Breast epithelium (tissue), 4 donors: ENCODE data around the gene POLR1D. TPM values are rescaled to one million over a fixed set of nuclear protein-coding genes. Genes with fewer than 3 reads are reported as not detected.

Experiments
- DNase-seq, 2 donors: peaks; one replicate each; pipeline ENCODE4 v3.0.0-alpha.2; 2019; ENCODE audit warnings: low spot score in 2 of 2
- H3K27ac ChIP-seq, 2 donors: fragments of 200-600 bp; sonication (generic) in 1 of 2; one replicate each; pipeline ENCODE4 v1.5.1; 2016 to 2019; ENCODE audit warnings: mild to moderate bottlenecking in 1 of 2
- H3K27me3 ChIP-seq, 2 donors: fragments of 200-600 bp; sonication (generic) in 1 of 2; one replicate each; pipeline versions ENCODE4 v1.5.1 to v1.6.0; 2017 to 2019; ENCODE audit warnings: control low read depth in 1 of 2, mild to moderate bottlenecking in 1 of 2
- H3K36me3 ChIP-seq: fragments of 200-600 bp; one replicate; pipeline ENCODE4 v1.5.1; 2019
- H3K4me1 ChIP-seq, 2 donors: fragments of 200-600 bp; sonication (generic); one replicate each; pipeline ENCODE4 v1.5.1; 2016 to 2019; ENCODE audit warnings: control low read depth in 1 of 2
- H3K4me3 ChIP-seq, 3 donors: fragments of 200-600 bp; sonication (generic); 1 replicate in 2 of 3; 2 replicates in 1 of 3; pipeline ENCODE4 v1.5.1; 2016 to 2019; ENCODE audit warnings: mild to moderate bottlenecking in 3 of 3, moderate library complexity in 2 of 3
- H3K9me3 ChIP-seq, 2 donors: fragments of 200-600 bp; sonication (generic) in 1 of 2; one replicate each; pipeline ENCODE4 v1.5.1; 2016 to 2019; ENCODE audit warnings: control low read depth in 1 of 2
- POLR2A ChIP-seq: fragments of 450-650 bp; IDR thresholded peaks from one replicate; pipeline ENCODE4 v1.6.1; 2016; ENCODE audit warnings: antibody characterized with exemption, mild to moderate bottlenecking, moderate library complexity
- POLR2AphosphoS5 ChIP-seq, 3 donors: sonication (generic); formaldehyde crosslinking; IDR thresholded peaks; one replicate each; pipeline ENCODE4 v1.6.1; 2017; ENCODE audit warnings: antibody characterized with exemption in 3 of 3
- intact Hi-C: fragments of 100-400 bp; cut with DNase I; formaldehyde crosslinking; loops from one replicate; pipeline ENCODE4 v1.15.1; 2023; ENCODE audit warnings: low total_unique reads
- total RNA-seq, 3 donors: library from RNA; depleted of rRNA; stranded (reverse); fragments of >200 nt; gene quantifications; one replicate each; pipeline ENCODE4 v1.1.0, GENCODE V29; 2016
- TF ChIP-seq, protein P1 (sequence below), 3 donors: fragments of 450-650 bp; IDR thresholded peaks; one replicate each; pipeline ENCODE4 v1.5.1; 2016 to 2017; ENCODE audit warnings: antibody characterized with exemption in 3 of 3, mild to moderate bottlenecking in 3 of 3, moderate library complexity in 3 of 3

POLR1D gene
- total RNA-seq, 3 donors from 2014 or later: 103 to 130 (median 115) TPM

DNA sequence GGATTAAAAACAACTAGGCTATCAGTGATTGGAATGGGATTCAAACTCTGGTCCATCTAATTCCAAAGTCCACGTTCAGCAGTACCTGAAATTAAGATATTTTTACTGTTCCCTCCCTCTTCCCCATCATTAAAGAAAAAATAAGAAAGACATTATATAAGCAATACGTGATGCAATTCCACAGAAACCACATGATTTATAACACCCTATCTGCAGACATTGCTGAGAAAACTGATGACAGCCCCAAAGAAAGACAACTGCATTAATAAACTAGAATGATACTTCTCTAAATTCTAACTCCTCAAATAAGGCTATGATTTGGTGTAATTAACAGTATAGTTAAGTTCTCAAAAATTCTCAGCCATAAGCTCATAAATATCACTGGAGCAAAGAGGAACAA lies 20.5 kb upstream of the POLR1D start:
- Histone ChIP-seq H3K27ac (no peak overlapping the region), H3K4me1 (no peaks in the 10 kb centered on the region), H3K4me3 (no peak overlapping the region), H3K27me3 (no peaks in the 10 kb centered on the region), H3K9me3 (no peaks in the 10 kb centered on the region), H3K36me3 (no peaks in the 10 kb centered on the region)
- DNase-seq: no peak
- intact Hi-C loops: no loop called here
- TF ChIP-seq POLR2A: no peak
- TF ChIP-seq POLR2AphosphoS5 (IDR thresholded peaks at IDR 0.05): no peak
- TF ChIP-seq, protein P1, sequence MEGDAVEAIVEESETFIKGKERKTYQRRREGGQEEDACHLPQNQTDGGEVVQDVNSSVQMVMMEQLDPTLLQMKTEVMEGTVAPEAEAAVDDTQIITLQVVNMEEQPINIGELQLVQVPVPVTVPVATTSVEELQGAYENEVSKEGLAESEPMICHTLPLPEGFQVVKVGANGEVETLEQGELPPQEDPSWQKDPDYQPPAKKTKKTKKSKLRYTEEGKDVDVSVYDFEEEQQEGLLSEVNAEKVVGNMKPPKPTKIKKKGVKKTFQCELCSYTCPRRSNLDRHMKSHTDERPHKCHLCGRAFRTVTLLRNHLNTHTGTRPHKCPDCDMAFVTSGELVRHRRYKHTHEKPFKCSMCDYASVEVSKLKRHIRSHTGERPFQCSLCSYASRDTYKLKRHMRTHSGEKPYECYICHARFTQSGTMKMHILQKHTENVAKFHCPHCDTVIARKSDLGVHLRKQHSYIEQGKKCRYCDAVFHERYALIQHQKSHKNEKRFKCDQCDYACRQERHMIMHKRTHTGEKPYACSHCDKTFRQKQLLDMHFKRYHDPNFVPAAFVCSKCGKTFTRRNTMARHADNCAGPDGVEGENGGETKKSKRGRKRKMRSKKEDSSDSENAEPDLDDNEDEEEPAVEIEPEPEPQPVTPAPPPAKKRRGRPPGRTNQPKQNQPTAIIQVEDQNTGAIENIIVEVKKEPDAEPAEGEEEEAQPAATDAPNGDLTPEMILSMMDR (IDR thresholded peaks at IDR 0.05): no peak

DNA sequence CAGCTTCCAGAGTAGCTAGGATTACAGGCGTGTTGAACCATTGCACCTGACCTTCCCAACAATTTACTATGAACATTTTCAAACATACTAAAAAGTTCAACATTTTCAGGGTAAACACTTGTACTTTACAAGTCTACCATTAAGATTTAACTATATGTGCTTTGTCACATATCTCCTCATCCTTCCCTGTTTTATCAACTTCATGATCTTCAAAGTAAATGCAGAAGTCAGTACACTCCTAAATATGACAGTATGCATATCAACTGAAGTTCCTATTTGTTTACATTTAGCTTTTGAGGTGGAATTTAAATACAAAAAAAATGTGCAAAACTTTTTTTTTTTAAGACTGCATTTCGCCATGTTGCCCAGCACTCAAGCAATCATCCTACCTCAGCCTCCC lies 19.9 kb upstream of the POLR1D start:
- H3K27me3 ChIP-seq: no peaks in the 10 kb centered on the region
- no peaks in the 10 kb centered on the region for H3K9me3 ChIP-seq
- H3K27ac ChIP-seq: no peak overlapping the region
- no peaks in the 10 kb centered on the region for H3K4me1 ChIP-seq
- intact Hi-C loops: no loop called here
- H3K4me3 ChIP-seq: no peak overlapping the region
- no peaks in the 10 kb centered on the region for H3K36me3 ChIP-seq
- DNase-seq: no peak
- TF ChIP-seq POLR2AphosphoS5 (IDR thresholded peaks at IDR 0.05) (no peak), POLR2A (no peak)
- TF ChIP-seq, protein P1 (IDR thresholded peaks at IDR 0.05): no peak

DNA sequence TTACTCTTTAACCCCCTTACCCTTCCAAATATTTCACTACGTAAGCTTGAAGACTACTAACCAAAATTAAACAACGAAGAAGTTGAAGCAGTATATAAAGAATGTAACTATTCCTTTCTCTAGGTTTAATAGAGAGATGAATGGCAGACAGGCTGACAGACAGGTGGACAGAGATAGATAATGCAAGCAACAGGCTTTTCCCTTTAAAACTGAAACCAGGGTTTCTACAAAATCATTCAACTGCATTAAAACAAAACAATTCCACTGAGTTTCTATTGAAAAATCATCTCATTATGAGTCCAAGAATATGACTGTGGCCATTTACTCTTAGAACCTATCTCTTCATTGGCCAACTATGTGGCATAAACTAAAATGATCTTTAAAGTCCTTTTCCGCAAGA lies 16.6 kb upstream of the POLR1D start:
- Histone ChIP-seq H3K36me3 (no peaks in the 10 kb centered on the region), H3K4me1 (no peaks in the 10 kb centered on the region), H3K9me3 (no peaks in the 10 kb centered on the region), H3K27me3 (no peaks in the 10 kb centered on the region), H3K27ac (no peak overlapping the region), H3K4me3 (no peak overlapping the region)
- intact Hi-C loops: no loop called here
- DNase-seq: no peak
- TF ChIP-seq POLR2AphosphoS5 (IDR thresholded peaks at IDR 0.05): no peak

DNA sequence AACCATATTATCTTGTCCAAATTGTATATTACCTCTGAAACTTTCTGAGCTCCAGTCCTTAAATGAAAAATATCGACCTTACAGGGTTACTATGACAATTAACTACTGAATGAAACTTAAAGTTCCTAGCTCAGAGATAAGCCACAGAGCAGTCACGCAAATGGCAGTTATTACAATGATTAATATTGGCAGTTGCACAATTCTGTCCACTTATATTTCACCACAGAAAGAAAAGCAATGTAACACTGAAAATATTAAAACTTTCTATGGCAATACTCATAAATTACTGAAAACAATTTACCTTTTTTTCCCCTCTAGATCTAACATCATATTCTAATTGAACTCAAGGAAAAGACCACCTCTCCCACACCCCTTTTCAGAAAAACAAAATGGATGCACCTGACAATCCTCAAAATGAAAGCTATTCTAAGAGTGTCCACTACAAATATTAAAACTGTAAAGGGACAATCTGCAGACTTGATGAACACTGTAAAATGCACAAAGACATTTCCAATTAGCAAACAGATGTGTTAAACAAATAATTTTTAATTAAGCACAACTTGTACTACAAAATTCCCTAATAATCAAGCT lies 16.0 kb upstream of the POLR1D start:
- Histone ChIP-seq H3K4me1 (no peaks in the 10 kb centered on the region), H3K27me3 (no peaks in the 10 kb centered on the region), H3K4me3 (no peak overlapping the region), H3K9me3 (no peaks in the 10 kb centered on the region), H3K27ac (no peak overlapping the region), H3K36me3 (no peaks in the 10 kb centered on the region)
- DNase-seq: no peak
- TF ChIP-seq POLR2AphosphoS5 (IDR thresholded peaks at IDR 0.05) (no peak), POLR2A (no peak)
- intact Hi-C loops: no loop called here

DNA sequence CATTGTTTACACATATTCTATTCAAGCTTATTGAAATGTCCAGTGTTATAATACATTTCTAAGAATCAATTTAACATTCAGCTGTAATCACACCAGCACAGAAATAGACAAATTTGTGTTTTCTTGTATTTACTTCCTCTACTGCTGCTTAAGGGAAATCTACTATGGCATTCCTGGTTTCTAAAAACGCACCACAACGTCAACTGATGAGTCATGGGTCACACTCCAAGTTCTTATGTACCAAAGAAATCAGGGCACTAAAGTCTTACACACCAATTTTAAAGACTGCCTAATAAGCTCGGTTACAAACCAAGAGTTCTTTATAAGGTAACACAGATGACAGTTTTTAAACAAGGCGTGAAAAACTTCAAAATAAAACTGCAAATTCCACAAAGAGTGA lies 14.6 kb upstream of the POLR1D start:
- intact Hi-C loops: no loop called here
- Histone ChIP-seq H3K4me3 (no peak overlapping the region), H3K9me3 (no peaks in the 10 kb centered on the region), H3K36me3 (no peaks in the 10 kb centered on the region), H3K27me3 (no peaks in the 10 kb centered on the region), H3K4me1 (no peaks in the 10 kb centered on the region), H3K27ac (no peak overlapping the region)
- TF ChIP-seq, protein P1 (IDR thresholded peaks at IDR 0.05): no peak
- TF ChIP-seq POLR2A (no peak), POLR2AphosphoS5 (IDR thresholded peaks at IDR 0.05) (no peak)
- DNase-seq: no peak

DNA sequence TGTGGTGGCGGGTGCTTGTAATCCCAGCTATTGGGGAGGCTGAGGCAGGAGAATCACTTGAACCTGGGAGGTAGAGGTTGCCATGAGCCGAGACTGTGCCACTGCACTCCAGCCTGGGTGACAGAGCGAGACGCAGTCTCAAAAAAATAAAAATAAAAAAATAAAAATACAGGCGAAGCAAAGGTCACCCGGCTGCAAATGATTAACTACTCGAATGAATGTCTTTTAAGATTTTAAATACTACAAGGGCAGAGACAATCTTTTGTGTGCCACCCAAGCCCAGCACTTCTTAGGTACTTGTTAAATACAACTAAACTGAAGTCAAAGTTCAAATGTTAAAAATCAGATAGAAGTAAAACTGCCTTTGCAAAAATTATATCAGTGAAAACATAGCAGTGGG lies 8.1 kb upstream of the POLR1D start:
- TF ChIP-seq, protein P1 (IDR thresholded peaks at IDR 0.05): no peak
- no peak for TF ChIP-seq POLR2AphosphoS5 (IDR thresholded peaks at IDR 0.05)
- TF ChIP-seq POLR2A: no peak
- Histone ChIP-seq H3K27me3 (no peaks in the 10 kb centered on the region), H3K9me3 (no peaks in the 10 kb centered on the region), H3K4me3 (no peak overlapping the region), H3K27ac (no peak overlapping the region), H3K4me1 (peaks cover 0 to 8% of the 10 kb centered on the region in 2 donors), H3K36me3 (no peaks in the 10 kb centered on the region)
- DNase-seq: no peak
- intact Hi-C loops: no loop called here
